ENCODE results near the gene TFEC.

The TFEC gene

DNA sequence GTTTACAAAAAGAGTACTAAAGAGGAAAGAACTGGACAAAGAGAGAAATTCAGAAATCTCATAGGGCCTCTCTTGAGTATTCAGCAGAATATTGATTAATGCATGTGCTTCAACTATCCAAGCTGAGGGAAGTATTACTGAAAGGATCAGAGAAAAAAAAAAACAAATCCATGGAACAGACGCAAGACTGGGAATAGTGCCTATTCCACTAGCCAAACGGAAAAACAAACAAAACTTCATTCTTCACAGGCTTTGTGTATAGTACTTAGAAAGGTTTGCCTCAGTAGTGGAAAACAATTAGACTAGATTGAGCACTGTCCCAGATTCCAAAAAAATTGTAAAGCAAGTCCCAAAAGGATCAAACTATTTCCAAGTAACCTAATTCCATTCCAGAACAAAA is 106.2 kb downstream of the TFEC start:
- H3K27ac ChIP-seq: no peak overlapping the region
- no peak overlapping the region for H3K4me3 ChIP-seq (ENCODE audit: low read depth, low read length)
- DNase-seq: no peak
- TF ChIP-seq, protein P1, sequence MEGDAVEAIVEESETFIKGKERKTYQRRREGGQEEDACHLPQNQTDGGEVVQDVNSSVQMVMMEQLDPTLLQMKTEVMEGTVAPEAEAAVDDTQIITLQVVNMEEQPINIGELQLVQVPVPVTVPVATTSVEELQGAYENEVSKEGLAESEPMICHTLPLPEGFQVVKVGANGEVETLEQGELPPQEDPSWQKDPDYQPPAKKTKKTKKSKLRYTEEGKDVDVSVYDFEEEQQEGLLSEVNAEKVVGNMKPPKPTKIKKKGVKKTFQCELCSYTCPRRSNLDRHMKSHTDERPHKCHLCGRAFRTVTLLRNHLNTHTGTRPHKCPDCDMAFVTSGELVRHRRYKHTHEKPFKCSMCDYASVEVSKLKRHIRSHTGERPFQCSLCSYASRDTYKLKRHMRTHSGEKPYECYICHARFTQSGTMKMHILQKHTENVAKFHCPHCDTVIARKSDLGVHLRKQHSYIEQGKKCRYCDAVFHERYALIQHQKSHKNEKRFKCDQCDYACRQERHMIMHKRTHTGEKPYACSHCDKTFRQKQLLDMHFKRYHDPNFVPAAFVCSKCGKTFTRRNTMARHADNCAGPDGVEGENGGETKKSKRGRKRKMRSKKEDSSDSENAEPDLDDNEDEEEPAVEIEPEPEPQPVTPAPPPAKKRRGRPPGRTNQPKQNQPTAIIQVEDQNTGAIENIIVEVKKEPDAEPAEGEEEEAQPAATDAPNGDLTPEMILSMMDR (IDR thresholded peaks at IDR 0.05; ENCODE audit: low read depth, low read length): no peak
- no peaks in the 10 kb centered on the region for H3K27me3 ChIP-seq (ENCODE audit: insufficient read depth, low read depth, severe bottlenecking)
- H3K9me3 ChIP-seq (ENCODE audit: severe bottlenecking): no peaks in the 10 kb centered on the region
- no peaks in the 10 kb centered on the region for H3K36me3 ChIP-seq

DNA sequence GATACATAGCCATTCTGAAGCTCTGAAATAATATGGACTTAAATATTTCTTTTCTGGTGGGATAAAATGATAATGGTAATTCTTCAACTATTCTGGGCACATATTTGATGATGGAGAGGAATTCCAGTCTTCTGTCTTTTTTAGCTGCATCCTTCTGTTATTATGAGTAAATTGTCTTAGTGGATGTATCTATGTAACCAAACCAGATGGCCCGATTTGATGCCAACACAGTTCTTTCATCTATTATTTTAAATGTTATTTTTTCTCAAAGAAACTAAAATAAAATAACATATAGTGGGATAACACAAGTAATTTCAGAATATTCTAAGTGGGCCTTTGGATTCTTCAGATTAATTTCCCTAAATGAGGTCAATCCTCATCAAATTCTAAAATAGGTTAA is 110.2 kb downstream of the TFEC start:
- Histone ChIP-seq H3K27me3 (ENCODE audit: insufficient read depth, low read depth, severe bottlenecking) (no peaks in the 10 kb centered on the region), H3K36me3 (no peaks in the 10 kb centered on the region), H3K27ac (no peak overlapping the region), H3K4me3 (ENCODE audit: low read depth, low read length) (no peak overlapping the region), H3K9me3 (ENCODE audit: severe bottlenecking) (no peaks in the 10 kb centered on the region)
- no peak for DNase-seq
- TF ChIP-seq, protein P1 (IDR thresholded peaks at IDR 0.05; ENCODE audit: low read depth, low read length): no peak

GRCh38 chr7:115914951-115915350 is 115.6 kb downstream of the TFEC start:
- H3K9me3 ChIP-seq (ENCODE audit: severe bottlenecking): no peaks in the 10 kb centered on the region
- H3K27ac ChIP-seq: no peak overlapping the region
- no peaks in the 10 kb centered on the region for H3K27me3 ChIP-seq (ENCODE audit: insufficient read depth, low read depth, severe bottlenecking)
- TF ChIP-seq, protein P1 (IDR thresholded peaks at IDR 0.05; ENCODE audit: low read depth, low read length): no peak
- H3K4me3 ChIP-seq (ENCODE audit: low read depth, low read length): no peak overlapping the region
- no peak for DNase-seq
- H3K36me3 ChIP-seq: no peaks in the 10 kb centered on the region

- Histone ChIP-seq H3K9me3 (ENCODE audit: severe bottlenecking) (no peaks in the 10 kb centered on the region), H3K36me3 (no peaks in the 10 kb centered on the region), H3K27me3 (ENCODE audit: insufficient read depth, low read depth, severe bottlenecking) (no peaks in the 10 kb centered on the region), H3K4me3 (ENCODE audit: low read depth, low read length) (no peak overlapping the region), H3K27ac (no peak overlapping the region; the same call in 1 of the 2 replicates)
- TF ChIP-seq, protein P1 (IDR thresholded peaks at IDR 0.05; ENCODE audit: low read depth, low read length): no peak
- no peak for DNase-seq
These were observed 119.1 kb downstream of the TFEC start for GRCh38 chr7:115911465-115911864.

DNA sequence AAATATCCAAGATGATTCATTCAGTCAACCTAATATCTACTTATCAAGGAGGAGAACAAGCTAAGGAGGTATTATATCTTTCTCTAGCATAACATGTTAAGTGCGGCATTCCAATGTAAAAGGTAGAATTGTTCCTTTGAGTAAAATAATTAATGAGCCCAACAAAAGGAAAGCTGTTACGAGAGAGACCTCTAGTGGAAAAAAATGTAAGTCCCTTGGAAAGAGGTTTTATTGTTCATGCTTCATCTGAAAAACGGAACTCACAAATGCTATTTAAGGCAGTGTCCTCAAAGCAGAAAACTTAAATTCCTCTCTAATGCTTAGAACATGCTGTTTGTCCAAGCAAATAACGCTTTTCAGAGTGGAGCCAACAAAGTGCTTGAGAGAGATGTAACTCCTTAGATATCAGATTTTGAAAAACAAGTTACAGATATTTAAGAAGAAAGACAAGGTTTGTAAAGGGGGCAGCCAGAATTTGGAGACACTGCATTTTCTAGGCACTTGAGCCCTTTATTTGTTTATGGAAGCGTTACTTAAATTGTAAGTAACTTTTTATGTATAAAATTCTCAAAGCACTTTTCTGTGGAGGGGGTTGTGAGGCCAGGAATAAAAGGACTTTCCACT is 119.9 kb downstream of the TFEC start:
- Histone ChIP-seq H3K27me3 (ENCODE audit: insufficient read depth, low read depth, severe bottlenecking) (no peaks in the 10 kb centered on the region), H3K9me3 (ENCODE audit: severe bottlenecking) (no peaks in the 10 kb centered on the region), H3K27ac (peak overlapping the region; percentile 51), H3K4me3 (ENCODE audit: low read depth, low read length) (no peak overlapping the region), H3K36me3 (no peaks in the 10 kb centered on the region)
- TF ChIP-seq, protein P1 (IDR thresholded peaks at IDR 0.05; ENCODE audit: low read depth, low read length): peak; percentile 41
- DNase-seq: no peak

GRCh38 chr7:115906731-115907130 is 123.8 kb downstream of the TFEC start:
- TF ChIP-seq, protein P1 (IDR thresholded peaks at IDR 0.05; ENCODE audit: low read depth, low read length): no peak
- H3K4me3 ChIP-seq (ENCODE audit: low read depth, low read length): no peak overlapping the region
- no peaks in the 10 kb centered on the region for H3K9me3 ChIP-seq (ENCODE audit: severe bottlenecking)
- no peaks in the 10 kb centered on the region for H3K36me3 ChIP-seq
- DNase-seq: no peak
- no peak overlapping the region for H3K27ac ChIP-seq
- H3K27me3 ChIP-seq (ENCODE audit: insufficient read depth, low read depth, severe bottlenecking): no peaks in the 10 kb centered on the region

Measured in WERI-Rb-1 (cell line).